ENCODE measurements around the gene SEPTIN8. TPM values are rescaled to one million over a fixed set of nuclear protein-coding genes. Genes with fewer than 3 reads are reported as not detected.
"Not testable (repeated sequence)": the region's sequence is repeated elsewhere in the genome, so short reads cannot be mapped to it uniquely, and the experiment has no call there.

Gene SEPTIN8
- polyA plus RNA-seq, 6 donors from 2014 or later = 0.11 to 0.27 (median 0.22) TPM; not detected in 2

- no peak overlapping the region for H3K27ac Mint-ChIP-seq
Measured at GRCh38 chr5:132807163-132807838, 30.3 kb upstream of the SEPTIN8 start.

GRCh38 chr5:132806804-132807162 is 29.7 kb upstream of the SEPTIN8 start:
- H3K36me3 Mint-ChIP-seq = not testable (repeated sequence)
- H3K27me3 Mint-ChIP-seq = peaks cover 46 to 81% (median 55%) of the 10 kb centered on the region in 3 donors

More at GRCh38 chr5:132807163-132807838, 30.3 kb upstream of the SEPTIN8 start:
- Mint-ChIP-seq H3K4me1 (peaks cover 5 to 17% (median 12%) of the 10 kb centered on the region in 3 donors), H3K9me3 (peaks cover 0 to 8% (median 2%) of the 10 kb centered on the region in 7 donors), H3K36me3 (no peaks in the 10 kb centered on the region), H3K27me3 (peaks cover 46 to 80% (median 55%) of the 10 kb centered on the region in 3 donors), H3K4me3 (no peak overlapping the region)
- ATAC-seq (ENCODE audit: low read depth in 2 of 2) (no peak), DNase-seq (no peak)

GRCh38 chr5:132805872-132806271 is 28.8 kb upstream of the SEPTIN8 start:
- not testable (repeated sequence) for ATAC-seq (ENCODE audit: low read depth in 2 of 2); H3K27ac Mint-ChIP-seq; H3K4me1 Mint-ChIP-seq

More at GRCh38 chr5:132806804-132807162, 29.7 kb upstream of the SEPTIN8 start:
- not testable (repeated sequence) for DNase-seq; ATAC-seq (ENCODE audit: low read depth in 2 of 2); H3K4me3 Mint-ChIP-seq; H3K9me3 Mint-ChIP-seq; H3K27ac Mint-ChIP-seq
- H3K4me1 Mint-ChIP-seq = peaks cover 5 to 11% (median 8%) of the 10 kb centered on the region in 3 donors

GRCh38 chr5:132804219-132804618 is 27.2 kb upstream of the SEPTIN8 start:
- not testable (repeated sequence) for H3K4me1 Mint-ChIP-seq; H3K4me3 Mint-ChIP-seq; H3K36me3 Mint-ChIP-seq; ATAC-seq (ENCODE audit: low read depth in 2 of 2); DNase-seq; H3K9me3 Mint-ChIP-seq
- peak overlapping the region in 1 of 6 donors; percentile 84 for H3K27ac Mint-ChIP-seq
- H3K27me3 Mint-ChIP-seq = peaks cover 30 to 81% (median 45%) of the 10 kb centered on the region in 3 donors

More at GRCh38 chr5:132805872-132806271, 28.8 kb upstream of the SEPTIN8 start:
- H3K36me3 Mint-ChIP-seq, DNase-seq, H3K4me3 Mint-ChIP-seq, H3K9me3 Mint-ChIP-seq: not testable (repeated sequence)
- peaks cover 39 to 83% (median 55%) of the 10 kb centered on the region in 3 donors for H3K27me3 Mint-ChIP-seq

GRCh38 chr5:132802685-132803066 is 25.6 kb upstream of the SEPTIN8 start:
- H3K4me1 Mint-ChIP-seq; H3K9me3 Mint-ChIP-seq; DNase-seq; ATAC-seq (ENCODE audit: low read depth in 2 of 2); H3K36me3 Mint-ChIP-seq; H3K27ac Mint-ChIP-seq; H3K4me3 Mint-ChIP-seq: not testable (repeated sequence)
- peaks cover 37 to 77% (median 48%) of the 10 kb centered on the region in 3 donors for H3K27me3 Mint-ChIP-seq

- Mint-ChIP-seq H3K4me3 (no peak overlapping the region), H3K36me3 (no peaks in the 10 kb centered on the region)
- no peak for ATAC-seq (ENCODE audit: low read depth in 2 of 2)
Measured at GRCh38 chr5:132802044-132802684, 25.1 kb upstream of the SEPTIN8 start.

GRCh38 chr5:132800545-132800944 is 23.5 kb upstream of the SEPTIN8 start:
- DNase-seq = no peak
- H3K27me3 Mint-ChIP-seq = peaks cover 35 to 65% (median 52%) of the 10 kb centered on the region in 3 donors
- no peak overlapping the region for H3K4me3 Mint-ChIP-seq
- H3K9me3 Mint-ChIP-seq = peaks cover 0 to 4% (median 0%) of the 10 kb centered on the region in 7 donors
- ATAC-seq (ENCODE audit: low read depth in 2 of 2) = no peak
- H3K27ac Mint-ChIP-seq = no peak overlapping the region
- peaks cover 5 to 9% (median 8%) of the 10 kb centered on the region in 3 donors for H3K4me1 Mint-ChIP-seq
- no peaks in the 10 kb centered on the region for H3K36me3 Mint-ChIP-seq

More at GRCh38 chr5:132802044-132802684, 25.1 kb upstream of the SEPTIN8 start:
- H3K27ac Mint-ChIP-seq = no peak overlapping the region
- H3K4me1 Mint-ChIP-seq = peaks cover 5 to 9% (median 8%) of the 10 kb centered on the region in 3 donors
- peaks cover 0 to 8% (median 0%) of the 10 kb centered on the region in 7 donors for H3K9me3 Mint-ChIP-seq
- H3K27me3 Mint-ChIP-seq = peaks cover 35 to 72% (median 52%) of the 10 kb centered on the region in 3 donors
- DNase-seq = no peak

GRCh38 chr5:132799392-132799791 is 22.4 kb upstream of the SEPTIN8 start:
- no peak for DNase-seq
- Mint-ChIP-seq H3K9me3 (peaks cover 0 to 1% (median 0%) of the 10 kb centered on the region in 7 donors), H3K27ac (no peak overlapping the region), H3K36me3 (no peaks in the 10 kb centered on the region), H3K4me3 (no peak overlapping the region), H3K4me1 (peaks cover 4 to 7% (median 6%) of the 10 kb centered on the region in 3 donors), H3K27me3 (peaks cover 43 to 58% (median 53%) of the 10 kb centered on the region in 3 donors)
- no peak for ATAC-seq (ENCODE audit: low read depth in 2 of 2)

GRCh38 chr5:132797651-132798050 is 20.6 kb upstream of the SEPTIN8 start:
- no peak for ATAC-seq (ENCODE audit: low read depth in 2 of 2)
- DNase-seq = no peak
- H3K9me3 Mint-ChIP-seq = no peaks in the 10 kb centered on the region
- H3K27me3 Mint-ChIP-seq = peaks cover 44 to 55% (median 46%) of the 10 kb centered on the region in 3 donors
- H3K27ac Mint-ChIP-seq = no peak overlapping the region
- no peak overlapping the region for H3K4me3 Mint-ChIP-seq
- no peaks in the 10 kb centered on the region for H3K4me1 Mint-ChIP-seq
- no peaks in the 10 kb centered on the region for H3K36me3 Mint-ChIP-seq

GRCh38 chr5:132791026-132791425 is 14.0 kb upstream of the SEPTIN8 start:
- Mint-ChIP-seq H3K27ac (no peak overlapping the region), H3K4me1 (no peaks in the 10 kb centered on the region), H3K9me3 (peaks cover 0 to 2% (median 0%) of the 10 kb centered on the region in 7 donors), H3K4me3 (no peak overlapping the region), H3K36me3 (no peaks in the 10 kb centered on the region), H3K27me3 (peaks cover 29 to 34% (median 30%) of the 10 kb centered on the region in 3 donors)
- DNase-seq (no peak), ATAC-seq (ENCODE audit: low read depth in 2 of 2) (no peak)

- no peaks in the 10 kb centered on the region for H3K4me1 Mint-ChIP-seq
- DNase-seq (no peak), ATAC-seq (ENCODE audit: low read depth in 2 of 2) (no peak)
- peak overlapping the region in 1 of 6 donors; percentile 2 for H3K27ac Mint-ChIP-seq
- H3K4me3 Mint-ChIP-seq = no peak overlapping the region
- H3K27me3 Mint-ChIP-seq = peaks cover 33 to 40% (median 36%) of the 10 kb centered on the region in 3 donors
- H3K36me3 Mint-ChIP-seq = peaks cover 0 to under 1% of the 10 kb centered on the region in 2 donors
- H3K9me3 Mint-ChIP-seq = peaks cover 0 to 2% (median 0%) of the 10 kb centered on the region in 7 donors
Measured at GRCh38 chr5:132790201-132790865, 13.3 kb upstream of the SEPTIN8 start.

- Mint-ChIP-seq H3K4me3 (no peak overlapping the region), H3K4me1 (peaks cover 3 to 5% (median 3%) of the 10 kb centered on the region in 3 donors), H3K27me3 (peaks cover 27 to 42% (median 37%) of the 10 kb centered on the region in 3 donors), H3K27ac (peak overlapping the region in 2 of 6 donors; percentile 17 to 52), H3K36me3 (peaks cover 0 to 6% of the 10 kb centered on the region in 2 donors), H3K9me3 (peaks cover 0 to 2% (median 0%) of the 10 kb centered on the region in 7 donors)
- DNase-seq (no peak), ATAC-seq (ENCODE audit: low read depth in 2 of 2) (no peak)
Measured at GRCh38 chr5:132788990-132789886, 12.2 kb upstream of the SEPTIN8 start.

Measured in naive B cell (primary cell).